CD4-positive, CD25-positive, alpha-beta regulatory T cell (primary cell): ENCODE data around the gene MYOF. TPM values are rescaled to one million over a fixed set of nuclear protein-coding genes. Genes with fewer than 3 reads are reported as not detected.

Source experiments
- ATAC-seq, 2 donors: fragments of 150-1000 bp; cut with Tn5 transposase; one replicate each; pipeline ENCODE4 v1.10.0; 2021; ENCODE audit warnings: low read depth in 2 of 2, moderate number of reproducible peaks in 2 of 2, moderate library complexity in 1 of 2
- DNase-seq, 3 donors: peaks; one replicate each; pipeline versions ENCODE4 v3.0.0 to v3.0.0-alpha.2; 2012 to 2022; ENCODE audit warnings: mixed read lengths in 1 of 3
- H3K27ac ChIP-seq: one replicate; pipeline ENCODE4 v1.7.0; 2013; ENCODE audit warnings: mild to moderate bottlenecking, low read length; ENCODE audit not compliant: insufficient read depth, poor library complexity, severe bottlenecking
- H3K27me3 ChIP-seq: one replicate; pipeline ENCODE4 v1.7.0; 2013; ENCODE audit warnings: low read length; ENCODE audit not compliant: control insufficient read depth, insufficient read depth
- H3K36me3 ChIP-seq: one replicate; pipeline ENCODE4 v1.7.0; 2013; ENCODE audit warnings: mild to moderate bottlenecking, low read length, moderate library complexity; ENCODE audit not compliant: control insufficient read depth, insufficient read depth
- H3K4me1 ChIP-seq: 2 replicates; pipeline ENCODE4 v1.7.0; 2013; ENCODE audit warnings: mild to moderate bottlenecking, low read length; ENCODE audit not compliant: insufficient read depth, control insufficient read depth, poor library complexity, severe bottlenecking
- H3K4me3 ChIP-seq: one replicate; pipeline ENCODE4 v1.7.0; 2013; ENCODE audit warnings: low read depth, mild to moderate bottlenecking, low read length, moderate library complexity
- H3K9me3 ChIP-seq, 2 experiments: 1 replicate in 1 of 2; 2 replicates in 1 of 2; pipeline ENCODE4 v1.7.0; 2013; ENCODE audit warnings: low read length in 2 of 2, mild to moderate bottlenecking in 1 of 2, moderate library complexity in 1 of 2; ENCODE audit not compliant: control insufficient read depth in 2 of 2
- H3K27ac Mint-ChIP-seq, 3 donors: one replicate each; pipeline ENCODE4 v1.8.0; 2020 to 2022; ENCODE audit warnings: mild to moderate bottlenecking in 3 of 3, mixed read lengths in 3 of 3, moderate library complexity in 2 of 3
- H3K27me3 Mint-ChIP-seq: one replicate; pipeline ENCODE4 v1.8.0; 2022; ENCODE audit warnings: mild to moderate bottlenecking, mixed read lengths
- H3K36me3 Mint-ChIP-seq: one replicate; pipeline ENCODE4 v1.8.0; 2020; ENCODE audit warnings: mixed read lengths
- H3K4me1 Mint-ChIP-seq, 4 donors: one replicate each; pipeline ENCODE4 v1.8.0; 2020 to 2022; ENCODE audit warnings: mixed read lengths in 4 of 4, mild to moderate bottlenecking in 1 of 4
- H3K4me3 Mint-ChIP-seq, 4 donors: one replicate each; pipeline ENCODE4 v1.8.0; 2020 to 2022; ENCODE audit warnings: mild to moderate bottlenecking in 4 of 4, mixed read lengths in 4 of 4, moderate library complexity in 3 of 4
- H3K9me3 Mint-ChIP-seq, 7 donors: one replicate each; pipeline ENCODE4 v1.8.0; 2020 to 2022; ENCODE audit warnings: mixed read lengths in 7 of 7, mild to moderate bottlenecking in 3 of 7, moderate library complexity in 2 of 7
- polyA plus RNA-seq, 4 donors: library from polyadenylated mRNA; unstranded; fragments of 300-500 nt; fragmentation: Illumina TruSeq; gene quantifications; one replicate each; pipeline ENCODE4 v1.2.3, GENCODE V29; 2021
- total RNA-seq: library from RNA; stranded (reverse); gene quantifications from one replicate; pipeline ENCODE4 v1.2.3, GENCODE V29; 2022

MYOF gene
- total and polyA plus RNA-seq, 5 donors from 2014 or later = 0.23 to 1.0 (median 0.54) TPM

DNA sequence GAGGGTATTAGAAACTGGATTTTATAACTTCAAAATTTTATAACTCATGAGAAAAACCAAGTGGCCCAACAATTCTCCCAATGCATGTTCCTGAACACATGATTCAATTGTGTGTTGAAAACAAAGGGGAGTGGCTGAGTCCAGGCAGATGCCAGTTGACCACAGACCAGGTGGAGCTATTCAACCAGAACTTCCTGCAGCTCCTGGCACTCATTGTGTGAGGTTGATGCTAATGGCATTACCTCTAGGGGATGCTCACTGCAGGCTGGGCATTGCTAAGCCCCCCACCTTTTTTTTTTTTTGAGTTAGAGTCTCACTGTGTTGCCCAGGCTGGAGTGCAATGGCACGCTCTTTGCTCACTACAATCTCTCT lies 20.3 kb downstream of the MYOF start:
- Mint-ChIP-seq H3K36me3 (no peaks in the 10 kb centered on the region), H3K27ac (peak overlapping the region in 1 of 3 donors; percentile 85), H3K4me1 (peaks cover 8 to 17% (median 10%) of the 10 kb centered on the region in 4 donors), H3K9me3 (no peaks in the 10 kb centered on the region), H3K4me3 (no peak overlapping the region), H3K27me3 (peaks cover 4% of the 10 kb centered on the region)
- ATAC-seq = no peak
- DNase-seq = peak in 1 of 3 donors; percentile 32
- H3K27me3 ChIP-seq = no peaks in the 10 kb centered on the region
- no peaks in the 10 kb centered on the region for H3K36me3 ChIP-seq
- H3K4me1 ChIP-seq = peaks cover 8% of the 10 kb centered on the region
- no peak overlapping the region for H3K27ac ChIP-seq
- no peaks in the 10 kb centered on the region for H3K9me3 ChIP-seq
- H3K4me3 ChIP-seq = no peak overlapping the region

GRCh38 chr10:93461109-93461806 lies 20.9 kb downstream of the MYOF start:
- Mint-ChIP-seq H3K4me3 (no peak overlapping the region), H3K4me1 (peaks cover 8 to 17% (median 14%) of the 10 kb centered on the region in 4 donors), H3K27me3 (peaks cover 4% of the 10 kb centered on the region), H3K36me3 (no peaks in the 10 kb centered on the region), H3K27ac (peak overlapping the region in 2 of 3 donors; percentile 9), H3K9me3 (no peaks in the 10 kb centered on the region)
- H3K36me3 ChIP-seq = no peaks in the 10 kb centered on the region
- H3K27ac ChIP-seq = no peak overlapping the region
- peaks cover 8% of the 10 kb centered on the region for H3K4me1 ChIP-seq
- ATAC-seq = no peak
- H3K9me3 ChIP-seq = no peaks in the 10 kb centered on the region
- H3K4me3 ChIP-seq = no peak overlapping the region
- H3K27me3 ChIP-seq = no peaks in the 10 kb centered on the region
- DNase-seq = no peak

DNA sequence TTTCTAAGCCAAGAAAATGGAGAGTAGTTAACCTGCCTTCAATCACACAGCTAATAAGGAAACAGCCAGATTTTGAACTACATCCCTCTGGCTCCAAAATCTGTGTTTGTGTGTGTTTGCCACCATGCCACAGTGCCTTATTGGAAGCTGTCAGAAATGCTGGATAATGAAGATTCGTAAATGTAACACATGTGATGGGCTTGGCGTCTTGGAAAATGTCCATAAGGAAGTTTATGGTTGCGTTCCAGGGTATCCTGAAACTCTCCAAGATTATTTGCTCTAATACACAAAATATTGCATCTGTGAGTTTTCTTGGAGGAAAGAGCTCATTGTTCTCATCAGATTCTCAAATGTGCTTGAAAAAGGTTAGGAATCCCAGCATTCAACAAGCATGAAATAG lies 22.7 kb downstream of the MYOF start:
- Mint-ChIP-seq H3K4me1 (peaks cover 8 to 15% (median 13%) of the 10 kb centered on the region in 4 donors), H3K27ac (no peak overlapping the region), H3K4me3 (no peak overlapping the region), H3K9me3 (no peaks in the 10 kb centered on the region), H3K27me3 (peaks cover 8% of the 10 kb centered on the region), H3K36me3 (no peaks in the 10 kb centered on the region)
- H3K27me3 ChIP-seq = no peaks in the 10 kb centered on the region
- peaks cover 8% of the 10 kb centered on the region for H3K4me1 ChIP-seq
- no peaks in the 10 kb centered on the region for H3K9me3 ChIP-seq
- ATAC-seq (no peak), DNase-seq (no peak)
- no peaks in the 10 kb centered on the region for H3K36me3 ChIP-seq
- H3K27ac ChIP-seq = no peak overlapping the region
- H3K4me3 ChIP-seq = no peak overlapping the region

GRCh38 chr10:93458821-93459257 lies 23.3 kb downstream of the MYOF start:
- no peaks in the 10 kb centered on the region for H3K36me3 ChIP-seq
- H3K27ac ChIP-seq = no peak overlapping the region
- H3K4me3 Mint-ChIP-seq = no peak overlapping the region
- H3K4me3 ChIP-seq = no peak overlapping the region
- H3K9me3 ChIP-seq = no peaks in the 10 kb centered on the region
- no peaks in the 10 kb centered on the region for H3K27me3 ChIP-seq
- H3K4me1 Mint-ChIP-seq = peaks cover 8 to 15% (median 13%) of the 10 kb centered on the region in 4 donors
- DNase-seq (no peak), ATAC-seq (no peak)
- peaks cover 8% of the 10 kb centered on the region for H3K27me3 Mint-ChIP-seq
- H3K9me3 Mint-ChIP-seq = no peaks in the 10 kb centered on the region
- H3K4me1 ChIP-seq = peaks cover 8% of the 10 kb centered on the region
- no peaks in the 10 kb centered on the region for H3K36me3 Mint-ChIP-seq
- H3K27ac Mint-ChIP-seq = no peak overlapping the region

GRCh38 chr10:93457511-93457910 lies 24.6 kb downstream of the MYOF start:
- Histone ChIP-seq H3K27ac (no peak overlapping the region), H3K27me3 (no peaks in the 10 kb centered on the region), H3K4me3 (no peak overlapping the region), H3K36me3 (no peaks in the 10 kb centered on the region), H3K4me1 (peaks cover 4% of the 10 kb centered on the region), H3K9me3 (no peaks in the 10 kb centered on the region)
- no peaks in the 10 kb centered on the region for H3K9me3 Mint-ChIP-seq
- H3K27ac Mint-ChIP-seq = no peak overlapping the region
- no peak for DNase-seq
- peaks cover 3 to 14% (median 10%) of the 10 kb centered on the region in 4 donors for H3K4me1 Mint-ChIP-seq
- H3K27me3 Mint-ChIP-seq = peaks cover 8% of the 10 kb centered on the region
- no peak overlapping the region for H3K4me3 Mint-ChIP-seq
- ATAC-seq = no peak
- no peaks in the 10 kb centered on the region for H3K36me3 Mint-ChIP-seq

DNA sequence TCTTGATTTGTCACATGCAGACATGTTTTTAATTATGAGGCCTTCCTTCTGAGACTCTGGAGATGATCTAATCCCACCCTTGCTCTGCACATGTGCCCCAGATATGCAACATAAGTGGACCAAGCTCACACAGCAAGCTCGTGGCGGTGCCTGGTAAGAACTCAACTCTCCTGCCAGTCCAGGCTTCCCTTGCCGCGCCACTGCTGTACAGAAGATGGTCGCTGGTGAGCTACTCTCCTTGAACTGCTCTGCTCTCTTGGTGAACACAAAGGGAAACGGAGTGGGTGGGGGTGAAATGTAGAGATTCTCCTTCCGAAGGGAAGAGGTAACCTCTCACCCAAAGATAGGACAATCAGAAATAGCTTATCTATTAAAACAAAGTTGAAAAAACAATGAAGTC lies 25.7 kb downstream of the MYOF start:
- Mint-ChIP-seq H3K4me3 (no peak overlapping the region), H3K27me3 (peaks cover 8% of the 10 kb centered on the region), H3K4me1 (peaks cover 5 to 21% (median 15%) of the 10 kb centered on the region in 4 donors), H3K9me3 (no peaks in the 10 kb centered on the region), H3K27ac (no peak overlapping the region), H3K36me3 (no peaks in the 10 kb centered on the region)
- no peaks in the 10 kb centered on the region for H3K9me3 ChIP-seq
- ATAC-seq (no peak), DNase-seq (no peak)
- H3K4me1 ChIP-seq = peaks cover 9% of the 10 kb centered on the region
- H3K36me3 ChIP-seq = no peaks in the 10 kb centered on the region
- no peak overlapping the region for H3K4me3 ChIP-seq
- no peaks in the 10 kb centered on the region for H3K27me3 ChIP-seq
- no peak overlapping the region for H3K27ac ChIP-seq

GRCh38 chr10:93454736-93455135 lies 27.4 kb downstream of the MYOF start:
- DNase-seq = no peak
- no peaks in the 10 kb centered on the region for H3K9me3 Mint-ChIP-seq
- no peaks in the 10 kb centered on the region for H3K36me3 Mint-ChIP-seq
- no peak overlapping the region for H3K4me3 ChIP-seq
- H3K4me3 Mint-ChIP-seq = no peak overlapping the region
- H3K27ac ChIP-seq = no peak overlapping the region
- H3K9me3 ChIP-seq = no peaks in the 10 kb centered on the region
- H3K4me1 Mint-ChIP-seq = peaks cover 5 to 27% (median 15%) of the 10 kb centered on the region in 4 donors
- peaks cover 8% of the 10 kb centered on the region for H3K27me3 Mint-ChIP-seq
- H3K27me3 ChIP-seq = no peaks in the 10 kb centered on the region
- peaks cover 10% of the 10 kb centered on the region for H3K4me1 ChIP-seq
- no peak overlapping the region for H3K27ac Mint-ChIP-seq
- no peaks in the 10 kb centered on the region for H3K36me3 ChIP-seq
- ATAC-seq = no peak

- no peak overlapping the region for H3K27ac Mint-ChIP-seq
- no peaks in the 10 kb centered on the region for H3K36me3 ChIP-seq
- no peaks in the 10 kb centered on the region for H3K36me3 Mint-ChIP-seq
- H3K27me3 Mint-ChIP-seq = peaks cover 8% of the 10 kb centered on the region
- no peak overlapping the region for H3K4me3 ChIP-seq
- no peaks in the 10 kb centered on the region for H3K9me3 ChIP-seq
- no peaks in the 10 kb centered on the region for H3K9me3 Mint-ChIP-seq
- H3K4me3 Mint-ChIP-seq = peak overlapping the region in 1 of 4 donors; percentile 58
- peaks cover 5 to 27% (median 15%) of the 10 kb centered on the region in 4 donors for H3K4me1 Mint-ChIP-seq
- H3K27ac ChIP-seq = no peak overlapping the region
- H3K27me3 ChIP-seq = no peaks in the 10 kb centered on the region
- no peak for ATAC-seq
- peaks cover 10% of the 10 kb centered on the region for H3K4me1 ChIP-seq
- no peak for DNase-seq
Observed at GRCh38 chr10:93454146-93454545, 28.0 kb downstream of the MYOF start.
